Kidney epithelial cell (primary cell): ENCODE data around the gene SNRNP25. TPM values are rescaled to one million over a fixed set of nuclear protein-coding genes. Genes with fewer than 3 reads are reported as not detected.

ENCODE experiments used
- DNase-seq: peaks from one replicate; pipeline ENCODE4 v3.0.0-alpha.2; 2010; ENCODE audit warnings: low read depth
- H3K27me3 ChIP-seq: 2 replicates; pipeline ENCODE4 v1.6.0; 2011; ENCODE audit warnings: low read length; ENCODE audit not compliant: control insufficient read depth, insufficient read depth
- H3K36me3 ChIP-seq: 2 replicates; pipeline ENCODE4 v1.5.1; 2011; ENCODE audit warnings: low read length; ENCODE audit not compliant: control insufficient read depth, insufficient read depth
- H3K4me3 ChIP-seq: 2 replicates; pipeline ENCODE4 v1.5.1; 2011; ENCODE audit warnings: low read depth, mild to moderate bottlenecking, control low read depth, low read length
- CTCF ChIP-seq: IDR thresholded peaks from 2 replicates; pipeline ENCODE4 v1.5.1; 2011; ENCODE audit warnings: mild to moderate bottlenecking, moderate library complexity, low read length, control low read depth, inconsistent platforms; ENCODE audit not compliant: insufficient read depth, poor library complexity, severe bottlenecking
- total RNA-seq: library from RNA; depleted of rRNA; stranded (reverse); fragments of >200 nt; gene quantifications from 2 replicates; pipeline ENCODE4 v1.2.3, GENCODE V29; 2015

The SNRNP25 gene
- total RNA-seq, 1 donor from 2014 or later = 25.4 TPM

GRCh38 chr16:79151-80054, 25.8 kb downstream of the SNRNP25 start:
- no peak for DNase-seq
- Histone ChIP-seq H3K27me3 (no peaks in the 10 kb centered on the region), H3K4me3 (no peak overlapping the region), H3K36me3 (no peaks in the 10 kb centered on the region)
- TF ChIP-seq CTCF = no peak

GRCh38 chr16:83060-83603, 29.5 kb downstream of the SNRNP25 start:
- H3K27me3 ChIP-seq = no peaks in the 10 kb centered on the region
- no peak overlapping the region for H3K4me3 ChIP-seq
- peaks cover 2% of the 10 kb centered on the region for H3K36me3 ChIP-seq
- no peak for TF ChIP-seq CTCF
- DNase-seq = no peak

GRCh38 chr16:83781-84615, 30.4 kb downstream of the SNRNP25 start:
- Histone ChIP-seq H3K27me3 (no peaks in the 10 kb centered on the region), H3K36me3 (peaks cover 2% of the 10 kb centered on the region), H3K4me3 (no peak overlapping the region)
- TF ChIP-seq CTCF = no peak
- no peak for DNase-seq

- peak; percentile 95 for DNase-seq
- H3K36me3 ChIP-seq = peaks cover 2% of the 10 kb centered on the region
Measured at GRCh38 chr16:84718-85406, 31.2 kb downstream of the SNRNP25 start.

More at GRCh38 chr16:84718-85406, 31.2 kb downstream of the SNRNP25 start:
- no peaks in the 10 kb centered on the region for H3K27me3 ChIP-seq
- H3K4me3 ChIP-seq = no peak overlapping the region
- TF ChIP-seq CTCF = no peak
